ES-I3 (cell line): ENCODE results near the gene LINS1.

ENCODE experiments used
- H3K36me3 ChIP-seq: 2 replicates; pipeline ENCODE4 v1.6.1; 2013; ENCODE audit warnings: mild to moderate bottlenecking, low read length, control low read depth, moderate library complexity; ENCODE audit not compliant: insufficient read depth
- H3K4me1 ChIP-seq: 2 replicates; pipeline ENCODE4 v1.6.1; 2013; ENCODE audit warnings: mild to moderate bottlenecking, control low read depth, low read length; ENCODE audit not compliant: insufficient read depth
- H3K9ac ChIP-seq: 2 replicates; pipeline ENCODE4 v1.6.1; 2013; ENCODE audit warnings: low read depth, mild to moderate bottlenecking, low read length, moderate library complexity
- H3K9me3 ChIP-seq: 2 replicates; pipeline ENCODE4 v1.6.1; 2013; ENCODE audit warnings: mild to moderate bottlenecking, low read length, moderate library complexity; ENCODE audit not compliant: control insufficient read depth, insufficient read depth

The LINS1 gene

GRCh38 chr15:100558771-100559254 is 43.2 kb downstream of the LINS1 start:
- Histone ChIP-seq H3K9me3 (no peaks in the 10 kb centered on the region; the same call in 1 of the 2 replicates), H3K9ac (no peak overlapping the region), H3K36me3 (no peaks in the 10 kb centered on the region; the same call in 1 of the 2 replicates), H3K4me1 (no peaks in the 10 kb centered on the region)

- Histone ChIP-seq H3K9ac (no peak overlapping the region), H3K36me3 (no peaks in the 10 kb centered on the region), H3K9me3 (no peaks in the 10 kb centered on the region), H3K4me1 (no peaks in the 10 kb centered on the region)
Observed at GRCh38 chr15:100553468-100553867, 48.5 kb downstream of the LINS1 start.

GRCh38 chr15:100547961-100548360 is 54.0 kb downstream of the LINS1 start:
- Histone ChIP-seq H3K9me3 (no peaks in the 10 kb centered on the region), H3K36me3 (no peaks in the 10 kb centered on the region), H3K4me1 (no peaks in the 10 kb centered on the region), H3K9ac (no peak overlapping the region)

- Histone ChIP-seq H3K9ac (no peak overlapping the region), H3K36me3 (no peaks in the 10 kb centered on the region), H3K9me3 (no peaks in the 10 kb centered on the region), H3K4me1 (no peaks in the 10 kb centered on the region)
Observed at GRCh38 chr15:100544946-100545345, 57.0 kb downstream of the LINS1 start.

GRCh38 chr15:100544338-100544841 is 57.6 kb downstream of the LINS1 start:
- no peak overlapping the region for H3K9ac ChIP-seq
- H3K9me3 ChIP-seq, result no peaks in the 10 kb centered on the region
- H3K36me3 ChIP-seq, result no peaks in the 10 kb centered on the region
- no peaks in the 10 kb centered on the region for H3K4me1 ChIP-seq

- H3K9ac ChIP-seq, result no peak overlapping the region
- H3K9me3 ChIP-seq, result peaks cover 4% of the 10 kb centered on the region; the same call in 1 of the 2 replicates
- H3K36me3 ChIP-seq, result no peaks in the 10 kb centered on the region
- no peaks in the 10 kb centered on the region for H3K4me1 ChIP-seq
Observed at GRCh38 chr15:100542290-100542689, 59.7 kb downstream of the LINS1 start.

GRCh38 chr15:100537331-100537730 is 64.7 kb downstream of the LINS1 start:
- peaks cover 4% of the 10 kb centered on the region; the same call in 1 of the 2 replicates for H3K9me3 ChIP-seq
- no peak overlapping the region for H3K9ac ChIP-seq
- H3K36me3 ChIP-seq, result no peaks in the 10 kb centered on the region
- H3K4me1 ChIP-seq, result no peaks in the 10 kb centered on the region

GRCh38 chr15:100536733-100537132 is 65.3 kb downstream of the LINS1 start:
- Histone ChIP-seq H3K4me1 (no peaks in the 10 kb centered on the region), H3K9me3 (peaks cover 4% of the 10 kb centered on the region; the same call in 1 of the 2 replicates)

GRCh38 chr15:100533886-100534285 is 68.1 kb downstream of the LINS1 start:
- Histone ChIP-seq H3K4me1 (no peaks in the 10 kb centered on the region), H3K9me3 (peaks cover 4% of the 10 kb centered on the region; the same call in 1 of the 2 replicates), H3K36me3 (no peaks in the 10 kb centered on the region), H3K9ac (no peak overlapping the region)

More at GRCh38 chr15:100536733-100537132, 65.3 kb downstream of the LINS1 start:
- Histone ChIP-seq H3K9ac (no peak overlapping the region), H3K36me3 (no peaks in the 10 kb centered on the region)

GRCh38 chr15:100531823-100532327 is 70.1 kb downstream of the LINS1 start:
- no peaks in the 10 kb centered on the region for H3K9me3 ChIP-seq
- no peak overlapping the region for H3K9ac ChIP-seq
- no peaks in the 10 kb centered on the region for H3K4me1 ChIP-seq
- H3K36me3 ChIP-seq, result no peaks in the 10 kb centered on the region

- no peak overlapping the region for H3K9ac ChIP-seq
- H3K4me1 ChIP-seq, result no peaks in the 10 kb centered on the region
- H3K36me3 ChIP-seq, result no peaks in the 10 kb centered on the region
Observed at GRCh38 chr15:100531204-100531603, 70.8 kb downstream of the LINS1 start.

GRCh38 chr15:100529556-100529955 is 72.4 kb downstream of the LINS1 start:
- H3K9ac ChIP-seq, result no peak overlapping the region
- H3K9me3 ChIP-seq, result no peaks in the 10 kb centered on the region
- no peaks in the 10 kb centered on the region for H3K36me3 ChIP-seq
- no peaks in the 10 kb centered on the region for H3K4me1 ChIP-seq

More at GRCh38 chr15:100531204-100531603, 70.8 kb downstream of the LINS1 start:
- no peaks in the 10 kb centered on the region for H3K9me3 ChIP-seq

- no peaks in the 10 kb centered on the region for H3K4me1 ChIP-seq
- H3K9ac ChIP-seq, result no peak within 1 kb of the TSS
- H3K36me3 ChIP-seq, result no peaks in the 10 kb centered on the region
- H3K9me3 ChIP-seq, result no peaks in the 10 kb centered on the region
Observed at GRCh38 chr15:100528833-100529428, 73.1 kb downstream of the LINS1 start, which contains the start of gene CERS3. Gene CERS3 (minus strand): TSS chr15:100528950. CDS start chr15:100501849, 27,101 bp downstream.

- Histone ChIP-seq H3K9me3 (no peaks in the 10 kb centered on the region), H3K4me1 (no peaks in the 10 kb centered on the region), H3K36me3 (no peaks in the 10 kb centered on the region), H3K9ac (no peak overlapping the region)
Observed at GRCh38 chr15:100526027-100526481, 75.9 kb downstream of the LINS1 start.

- H3K4me1 ChIP-seq, result no peaks in the 10 kb centered on the region
- no peak overlapping the region for H3K9ac ChIP-seq
- no peaks in the 10 kb centered on the region for H3K36me3 ChIP-seq
- no peaks in the 10 kb centered on the region for H3K9me3 ChIP-seq
Observed at GRCh38 chr15:100525436-100525835, 76.5 kb downstream of the LINS1 start.
